ENCODE measurements around the gene PTPRD. TPM values are rescaled to one million over a fixed set of nuclear protein-coding genes. Genes with fewer than 3 reads are reported as not detected.
A peak's percentile ranks its signal among the peaks of the same experiment; 100 is the strongest.

PTPRD gene
- total RNA-seq, 1 donor from 2014 or later, result 532 TPM

- Mint-ChIP-seq H3K27me3 (ENCODE audit: unreplicated experiment) (peaks cover 6% of the 10 kb centered on the region), H3K4me3 (ENCODE audit: unreplicated experiment) (peak overlapping the region; percentile 7), H3K36me3 (ENCODE audit: unreplicated experiment) (no peaks in the 10 kb centered on the region), H3K27ac (ENCODE audit: unreplicated experiment) (peak overlapping the region; percentile 7), H3K9me3 (ENCODE audit: unreplicated experiment) (peaks cover 2% of the 10 kb centered on the region), H3K4me1 (ENCODE audit: low read depth, unreplicated experiment) (peaks cover 30% of the 10 kb centered on the region)
- no peak for TF ChIP-seq CTCF (IDR thresholded peaks at IDR 0.05; ENCODE audit: partially characterized antibody, unreplicated experiment)
- no peak for DNase-seq
Measured at GRCh38 chr9:8718121-8718725, 1894.6 kb downstream of the PTPRD start.

- no peaks in the 10 kb centered on the region for H3K36me3 Mint-ChIP-seq (ENCODE audit: unreplicated experiment)
- H3K9me3 Mint-ChIP-seq (ENCODE audit: unreplicated experiment), result peaks cover 2% of the 10 kb centered on the region
- H3K27ac Mint-ChIP-seq (ENCODE audit: unreplicated experiment), result no peak overlapping the region
- no peak overlapping the region for H3K4me3 Mint-ChIP-seq (ENCODE audit: unreplicated experiment)
- TF ChIP-seq CTCF (IDR thresholded peaks at IDR 0.05; ENCODE audit: partially characterized antibody, unreplicated experiment), result no peak
- peaks cover 6% of the 10 kb centered on the region for H3K27me3 Mint-ChIP-seq (ENCODE audit: unreplicated experiment)
- peaks cover 24% of the 10 kb centered on the region for H3K4me1 Mint-ChIP-seq (ENCODE audit: low read depth, unreplicated experiment)
- no peak for DNase-seq
Measured at GRCh38 chr9:8717146-8717545, 1895.7 kb downstream of the PTPRD start.

DNA sequence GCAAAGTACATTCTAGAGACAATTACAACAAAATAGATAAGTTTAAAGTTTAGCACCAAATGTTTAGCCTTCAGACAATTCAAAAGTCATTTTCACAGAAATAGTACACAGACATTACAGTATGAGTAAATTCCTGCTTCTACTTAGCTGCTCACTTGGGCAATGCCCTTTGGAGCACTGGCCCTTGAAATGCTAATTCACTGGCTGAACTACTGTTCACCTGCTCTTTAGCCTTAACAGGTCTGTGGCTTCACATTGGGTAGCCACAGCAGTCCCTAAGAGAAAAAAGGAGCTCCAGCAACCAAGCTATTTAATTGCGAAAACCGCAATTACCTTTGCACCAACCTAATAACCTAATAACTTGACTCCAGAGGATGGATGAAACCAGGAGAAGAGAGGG, 1897.0 kb downstream of the PTPRD start:
- H3K27ac Mint-ChIP-seq (ENCODE audit: unreplicated experiment), result no peak overlapping the region
- H3K4me1 Mint-ChIP-seq (ENCODE audit: low read depth, unreplicated experiment), result peaks cover 24% of the 10 kb centered on the region
- no peaks in the 10 kb centered on the region for H3K36me3 Mint-ChIP-seq (ENCODE audit: unreplicated experiment)
- no peak for DNase-seq
- TF ChIP-seq CTCF (IDR thresholded peaks at IDR 0.05; ENCODE audit: partially characterized antibody, unreplicated experiment), result no peak
- H3K9me3 Mint-ChIP-seq (ENCODE audit: unreplicated experiment), result peaks cover 2% of the 10 kb centered on the region
- no peak overlapping the region for H3K4me3 Mint-ChIP-seq (ENCODE audit: unreplicated experiment)
- H3K27me3 Mint-ChIP-seq (ENCODE audit: unreplicated experiment), result peaks cover 4% of the 10 kb centered on the region

GRCh38 chr9:8713811-8714165, 1899.0 kb downstream of the PTPRD start:
- Mint-ChIP-seq H3K4me1 (ENCODE audit: low read depth, unreplicated experiment) (peaks cover 18% of the 10 kb centered on the region), H3K27me3 (ENCODE audit: unreplicated experiment) (peaks cover 2% of the 10 kb centered on the region), H3K27ac (ENCODE audit: unreplicated experiment) (no peak overlapping the region), H3K9me3 (ENCODE audit: unreplicated experiment) (peaks cover 2% of the 10 kb centered on the region), H3K36me3 (ENCODE audit: unreplicated experiment) (no peaks in the 10 kb centered on the region), H3K4me3 (ENCODE audit: unreplicated experiment) (no peak overlapping the region)
- DNase-seq, result no peak
- no peak for TF ChIP-seq CTCF (IDR thresholded peaks at IDR 0.05; ENCODE audit: partially characterized antibody, unreplicated experiment)

DNA sequence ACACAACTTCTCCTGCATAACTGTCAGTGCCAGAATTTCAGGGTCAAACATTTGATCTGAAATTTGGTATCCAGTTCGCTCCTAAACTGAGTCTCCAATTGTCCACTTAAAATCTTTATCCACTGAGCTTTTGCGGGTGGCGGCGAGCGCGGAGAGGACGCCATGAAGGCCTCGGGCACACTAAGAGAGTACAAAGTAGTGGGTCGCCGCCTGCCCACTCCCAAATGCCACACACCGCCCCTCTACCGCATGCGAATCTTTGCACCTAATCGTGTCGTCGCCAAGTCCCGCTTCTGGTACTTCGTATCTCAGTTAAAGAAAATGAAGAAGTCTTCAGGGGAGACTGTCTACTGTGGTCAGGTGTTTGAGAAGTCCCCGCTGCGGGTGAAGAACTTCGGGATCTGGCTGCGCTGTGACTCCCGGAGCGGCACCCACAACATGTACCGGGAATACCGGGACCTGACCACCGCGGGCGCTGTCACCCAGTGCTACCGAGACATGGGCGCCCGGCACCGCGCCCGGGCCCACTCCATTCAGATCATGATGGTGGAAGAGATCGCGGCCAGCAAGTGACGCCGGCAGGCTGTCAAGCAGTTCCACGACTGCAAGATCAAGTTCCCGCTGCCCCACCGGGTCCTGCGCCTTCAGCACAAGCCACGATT, 1899.5 kb downstream of the PTPRD start:
- Mint-ChIP-seq H3K4me1 (ENCODE audit: low read depth, unreplicated experiment) (peaks cover 13% of the 10 kb centered on the region), H3K27me3 (ENCODE audit: unreplicated experiment) (peaks cover 2% of the 10 kb centered on the region), H3K4me3 (ENCODE audit: unreplicated experiment) (no peak overlapping the region), H3K36me3 (ENCODE audit: unreplicated experiment) (no peaks in the 10 kb centered on the region), H3K9me3 (ENCODE audit: unreplicated experiment) (peaks cover 2% of the 10 kb centered on the region), H3K27ac (ENCODE audit: unreplicated experiment) (no peak overlapping the region)
- DNase-seq, result no peak
- TF ChIP-seq CTCF (IDR thresholded peaks at IDR 0.05; ENCODE audit: partially characterized antibody, unreplicated experiment), result no peak
